Stimulated activated CD4-positive, alpha-beta T cell treated with anti-CD3 and anti-CD28 coated beads, Interleukin-4, amount 100 ng/mL, for 4 hours (primary cell): ENCODE measurements around the gene RHEB.

Experiments used
- DNase-seq, 2 experiments: peaks; one replicate each; pipeline ENCODE4 v3.0.0-alpha.2; 2020

The RHEB gene

GRCh38 chr7:151430391-151431205 is 89.1 kb downstream of the RHEB start:
- DNase-seq, result no peak

GRCh38 chr7:151429560-151430331 is 89.9 kb downstream of the RHEB start:
- peak in 1 of 2 experiments; percentile 45 for DNase-seq

- DNase-seq, result no peak
Observed at GRCh38 chr7:151429237-151429559, 90.5 kb downstream of the RHEB start.

DNA sequence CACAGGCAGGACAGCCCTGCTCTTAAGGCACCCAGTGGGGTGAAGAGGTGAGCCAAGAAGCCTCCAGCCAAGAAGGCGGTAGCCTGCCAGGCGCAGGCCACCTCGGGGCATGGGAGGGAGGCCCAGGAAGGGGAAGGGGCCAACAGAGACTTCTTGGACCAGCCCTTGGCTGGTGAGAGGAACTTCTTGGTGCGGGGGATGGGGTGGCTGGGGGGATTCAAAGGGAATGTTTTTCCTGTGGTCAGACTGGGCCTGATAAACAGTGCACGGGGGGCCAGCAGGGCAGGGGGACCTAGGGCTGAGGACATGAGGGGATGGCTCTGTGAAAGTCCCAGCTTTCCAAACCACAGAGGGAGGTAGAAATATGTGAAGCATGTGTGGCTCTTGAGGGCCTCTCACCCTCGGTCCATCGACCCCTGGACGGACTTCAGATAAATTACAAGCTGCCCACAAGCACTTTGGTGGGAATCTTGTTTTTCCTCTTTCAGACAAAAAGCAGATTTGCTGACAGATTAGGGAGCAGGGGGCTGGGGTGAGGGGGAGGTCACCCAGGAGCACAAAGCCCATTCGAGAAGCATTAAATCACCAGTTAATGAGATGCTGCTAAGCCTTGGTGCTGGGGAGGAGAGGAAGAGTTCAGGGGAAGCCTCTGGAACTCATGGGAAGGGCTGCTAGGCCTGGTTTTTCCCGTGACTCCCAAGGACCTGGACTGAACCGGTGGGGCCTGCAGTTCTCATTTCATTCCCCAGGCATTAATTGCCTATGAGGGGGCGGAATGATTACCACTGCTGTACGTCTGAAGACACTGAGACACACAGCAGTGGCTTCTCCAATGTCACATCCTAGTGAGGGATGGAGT is 91.1 kb downstream of the RHEB start:
- no peak for DNase-seq

DNA sequence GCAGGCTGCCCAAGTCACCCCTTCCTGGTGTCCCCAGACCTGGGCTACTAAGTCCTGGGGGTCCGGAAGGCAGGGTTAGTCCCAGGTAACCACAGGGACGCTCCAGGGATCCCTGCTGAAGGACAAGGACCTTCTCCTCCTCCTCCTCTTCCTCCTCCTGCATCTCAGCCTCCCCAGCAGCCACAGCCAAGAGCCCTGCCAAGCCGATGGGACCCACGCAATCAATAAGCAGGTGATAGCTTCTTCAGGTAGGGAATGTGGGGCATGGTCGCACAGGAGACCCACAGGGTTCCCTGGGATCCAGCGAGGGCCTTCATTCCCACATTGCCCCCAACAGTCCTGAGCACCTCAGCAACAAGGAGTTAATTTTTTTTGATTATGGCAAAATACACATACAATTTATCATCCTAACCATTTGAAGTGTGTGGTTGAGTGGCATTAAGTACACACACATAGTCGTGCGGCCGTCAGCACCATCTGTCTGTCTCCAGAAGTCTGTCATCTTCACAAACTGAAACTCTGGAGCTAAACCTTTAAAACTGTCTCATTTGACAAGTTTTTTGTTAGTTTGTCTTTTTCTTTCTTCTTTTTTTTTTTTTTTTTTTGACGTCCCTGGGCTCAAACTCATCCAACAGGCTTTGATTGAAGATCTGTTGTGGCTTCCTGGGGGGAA is 91.9 kb downstream of the RHEB start:
- DNase-seq, result no peak

GRCh38 chr7:151426904-151427704 is 92.6 kb downstream of the RHEB start:
- DNase-seq, result no peak

DNA sequence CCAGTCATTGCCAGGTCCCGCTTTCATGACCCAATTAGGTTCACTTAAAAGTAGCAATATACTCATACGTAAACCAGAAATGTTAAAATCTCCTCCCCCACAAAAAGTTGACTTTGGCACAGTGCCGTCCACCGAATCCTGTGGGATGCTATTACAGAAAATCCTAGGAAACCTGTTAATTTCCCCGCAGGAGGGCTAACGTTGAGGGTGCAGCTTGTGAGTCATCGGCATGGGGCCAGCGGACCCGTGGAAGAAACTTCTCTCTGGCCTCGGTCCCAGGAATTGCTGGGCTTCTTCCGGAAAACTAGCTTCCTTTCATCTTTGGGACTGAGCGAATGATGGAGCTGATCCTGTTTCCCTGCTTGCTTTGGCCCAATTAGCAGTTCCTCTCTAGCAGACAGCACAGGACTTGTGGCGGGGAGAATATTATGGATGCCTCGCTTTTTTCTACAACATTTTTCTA is 93.2 kb downstream of the RHEB start:
- DNase-seq, result no peak

DNA sequence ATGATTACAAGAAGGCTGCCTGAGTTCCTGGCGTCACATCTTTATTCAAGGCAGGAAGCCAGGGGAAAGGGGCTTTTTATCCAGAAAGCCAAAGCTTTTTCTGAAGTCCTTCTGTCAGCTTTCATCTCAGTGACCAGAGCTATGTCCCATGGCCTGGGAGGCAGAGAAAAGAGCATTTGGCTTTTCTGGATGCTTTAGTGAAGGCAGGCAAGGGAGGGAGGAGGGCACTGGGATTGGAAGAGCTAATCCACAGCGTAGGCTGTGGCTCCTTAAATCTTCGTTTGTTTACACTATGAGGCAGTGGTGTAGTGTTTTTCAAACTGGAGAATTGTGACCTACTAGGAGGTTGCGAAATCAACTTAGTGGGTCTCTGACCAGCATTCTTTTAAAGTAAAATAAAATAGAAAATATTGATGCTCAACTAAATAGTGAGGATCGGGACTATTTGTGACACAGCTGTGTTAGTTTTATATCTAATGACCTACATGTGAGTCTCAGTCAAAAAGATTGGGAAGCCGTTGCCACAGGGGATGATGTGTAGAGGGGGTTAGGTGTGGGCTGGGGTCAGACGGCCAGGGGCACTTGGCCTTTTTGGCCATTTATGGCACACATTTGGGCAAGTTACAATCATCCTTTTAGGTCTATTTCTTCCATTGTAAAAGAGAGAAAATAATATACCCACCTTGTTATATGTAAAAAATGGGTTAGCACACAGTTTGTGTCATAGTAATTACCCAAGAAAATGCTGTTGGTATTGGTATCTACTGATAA is 93.8 kb downstream of the RHEB start:
- no peak for DNase-seq

DNA sequence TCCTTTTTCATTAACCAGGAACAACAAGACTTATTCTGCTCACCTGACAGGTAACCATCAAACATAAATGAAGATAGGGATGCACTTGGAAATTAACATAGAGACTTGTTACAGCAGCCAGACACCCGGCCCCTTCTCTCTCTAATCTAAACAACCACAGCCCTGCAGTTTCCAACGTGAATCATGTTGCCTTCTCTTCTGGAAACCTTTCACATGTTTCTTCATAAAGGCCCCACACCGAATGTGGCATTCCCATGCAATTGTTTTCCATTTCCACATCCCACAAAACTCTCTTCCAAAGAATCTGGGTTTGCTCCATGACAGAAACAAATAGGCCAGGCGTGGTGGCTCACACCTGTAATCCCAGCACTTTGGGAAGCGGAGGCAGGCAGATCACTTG is 94.9 kb downstream of the RHEB start:
- no peak for DNase-seq

DNA sequence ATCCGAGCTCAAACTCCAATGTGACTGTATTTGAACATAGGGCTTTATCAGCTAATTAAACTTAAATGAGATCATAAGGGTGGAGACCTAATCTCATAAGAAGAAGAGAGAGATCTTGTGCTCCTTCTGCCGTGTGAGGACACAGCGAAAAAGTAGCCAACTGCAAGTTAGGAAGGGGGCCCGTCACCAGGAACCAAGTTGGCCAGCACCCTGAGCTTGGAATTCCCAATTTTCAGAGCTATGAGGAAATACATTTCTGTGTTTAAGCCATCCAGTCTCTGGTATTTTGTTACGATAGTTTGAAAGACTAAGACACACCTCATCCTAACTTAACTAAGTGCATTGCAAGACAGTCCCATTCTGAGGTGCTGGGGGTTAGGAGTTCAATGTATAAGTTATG is 95.8 kb downstream of the RHEB start:
- no peak for DNase-seq

DNA sequence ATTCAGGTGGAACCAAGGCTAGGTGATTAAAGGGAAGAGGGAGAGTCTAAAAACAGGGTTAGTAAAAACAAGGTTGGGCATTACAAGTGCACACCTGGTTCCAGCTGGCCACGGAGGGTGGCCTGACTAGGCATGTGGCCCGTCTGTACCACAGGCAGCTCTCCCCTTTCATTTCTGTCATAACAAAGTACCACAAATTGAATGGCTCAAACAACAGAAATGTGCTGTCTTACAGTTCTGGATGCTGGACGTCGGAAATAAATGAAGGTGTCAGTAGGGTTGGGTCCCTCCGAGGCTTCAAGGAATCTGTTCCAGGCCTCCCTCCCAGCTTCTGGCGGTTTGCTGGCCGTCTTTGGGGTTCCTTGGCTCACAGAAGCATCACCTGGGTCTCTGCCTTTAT is 96.5 kb downstream of the RHEB start:
- no peak for DNase-seq

GRCh38 chr7:151422212-151422611 is 97.5 kb downstream of the RHEB start:
- no peak for DNase-seq

DNA sequence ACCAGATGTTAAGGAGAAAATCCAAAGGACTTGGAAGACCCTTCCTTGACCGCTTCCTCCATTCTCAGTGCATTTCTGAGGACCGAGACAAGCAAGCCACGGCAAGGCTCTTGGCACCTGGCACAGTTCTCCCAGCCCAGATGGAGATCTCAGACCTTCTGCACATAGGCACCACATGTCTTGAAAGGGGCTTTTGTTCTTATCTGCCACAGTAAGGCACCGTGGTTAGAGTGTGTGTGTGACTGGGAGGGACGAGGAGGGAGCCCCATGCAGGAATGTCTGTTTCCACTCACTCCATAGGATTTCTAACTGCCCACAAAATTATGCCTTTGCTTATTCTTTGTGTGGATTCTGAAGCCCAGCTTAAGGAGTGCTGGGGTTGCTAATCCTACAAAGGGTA is 99.6 kb downstream of the RHEB start:
- no peak for DNase-seq

DNA sequence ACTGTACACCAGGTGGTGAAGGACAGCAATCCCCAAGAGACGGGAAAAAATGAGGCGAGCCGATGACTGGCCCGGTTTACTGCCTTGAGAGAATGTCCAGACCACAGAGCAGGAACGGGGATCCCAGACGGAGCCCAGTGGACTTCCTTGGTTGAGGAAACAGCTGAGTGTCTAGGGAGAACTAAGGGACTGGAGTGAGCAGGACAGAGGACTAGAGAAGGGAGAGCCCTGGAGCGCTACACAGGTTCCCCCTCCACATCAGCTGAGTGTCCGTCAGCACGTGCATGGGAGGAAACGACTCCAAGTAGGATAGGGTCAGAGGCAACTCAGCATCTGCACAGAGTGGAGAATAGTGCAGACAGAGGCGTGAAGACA is 102.8 kb downstream of the RHEB start:
- no peak for DNase-seq

- no peak for DNase-seq
Observed at GRCh38 chr7:151416112-151416940, 103.4 kb downstream of the RHEB start.
